Fibroblast of lung (primary cell): Measurements from ENCODE around the gene BPHL. TPM values are rescaled to one million over a fixed set of nuclear protein-coding genes. Genes with fewer than 3 reads are reported as not detected.
A peak's percentile ranks its signal among the peaks of the same experiment; 100 is the strongest.

Source experiments
- DNase-seq, 2 donors: peaks; one replicate each; pipeline versions ENCODE4 v3.0.0 to v3.0.0-alpha.2; 2010; ENCODE audit warnings: low read depth in 2 of 2
- H2AFZ ChIP-seq: 2 replicates; pipeline ENCODE4 v1.5.1; 2012; ENCODE audit warnings: low read length, control low read depth, inconsistent platforms
- H3K27ac ChIP-seq: 2 replicates; pipeline ENCODE4 v1.5.1; 2011; ENCODE audit warnings: low read length, control low read depth; ENCODE audit not compliant: insufficient read depth
- H3K27me3 ChIP-seq: 2 replicates; pipeline ENCODE4 v1.5.1; 2011; ENCODE audit warnings: mild to moderate bottlenecking, low read length; ENCODE audit not compliant: control insufficient read depth, insufficient read depth
- H3K36me3 ChIP-seq: 2 replicates; pipeline ENCODE4 v1.5.1; 2011; ENCODE audit warnings: low read length; ENCODE audit not compliant: control insufficient read depth, insufficient read depth
- H3K4me1 ChIP-seq: 2 replicates; pipeline ENCODE4 v1.5.1; 2011; ENCODE audit warnings: low read length; ENCODE audit not compliant: control insufficient read depth, insufficient read depth; ENCODE audit errors: extremely low read depth
- H3K4me2 ChIP-seq: 2 replicates; pipeline ENCODE4 v1.5.1; 2011; ENCODE audit warnings: low read length, control low read depth; ENCODE audit not compliant: insufficient read depth; ENCODE audit errors: extremely low read depth
- H3K4me3 ChIP-seq, 4 experiments: fragments of 200-600 bp in 1 of 4; sonication (generic) in 1 of 4; replicated peaks in 1 of 4; 2 replicates each; pipeline ENCODE4 v1.5.1; 2011 to 2016; ENCODE audit warnings: low read length in 4 of 4, low read depth in 3 of 4, mild to moderate bottlenecking in 3 of 4, control low read depth in 2 of 4, inconsistent platforms in 1 of 4, mixed read lengths in 1 of 4; ENCODE audit not compliant: insufficient read depth in 1 of 4; ENCODE audit errors: control extremely low read depth in 1 of 4
- H3K79me2 ChIP-seq: 2 replicates; pipeline ENCODE4 v1.5.1; 2012; ENCODE audit warnings: mild to moderate bottlenecking, low read length, inconsistent platforms; ENCODE audit not compliant: control insufficient read depth, insufficient read depth
- H3K9ac ChIP-seq: 2 replicates; pipeline ENCODE4 v1.5.1; 2011; ENCODE audit warnings: mild to moderate bottlenecking, low read length, control low read depth; ENCODE audit not compliant: insufficient read depth
- H3K9me3 ChIP-seq: 2 replicates; pipeline ENCODE4 v1.5.1; 2012; ENCODE audit warnings: low read depth, low read length; ENCODE audit not compliant: control insufficient read depth, insufficient read depth
- H4K20me1 ChIP-seq: 2 replicates; pipeline ENCODE4 v1.5.1; 2011; ENCODE audit warnings: low read length; ENCODE audit not compliant: control insufficient read depth, insufficient read depth; ENCODE audit errors: extremely low read depth
- CTCF ChIP-seq, 2 donors: IDR thresholded peaks in 1 of 2; conservative IDR thresholded peaks in 1 of 2; 1 replicate in 1 of 2; 2 replicates in 1 of 2; pipeline ENCODE4 v1.5.1; 2011 to 2012; ENCODE audit warnings: low read length in 2 of 2, control low read depth in 1 of 2, inconsistent platforms in 1 of 2, low read depth in 1 of 2, mild to moderate bottlenecking in 1 of 2
- EZH2 ChIP-seq: IDR thresholded peaks from 2 replicates; pipeline ENCODE4 v1.5.1; 2012; ENCODE audit warnings: low read length, control low read depth, mild to moderate bottlenecking; ENCODE audit errors: missing control alignments
- polyA plus RNA-seq, 2 donors: library from polyadenylated mRNA; depleted of rRNA in 1 of 2; stranded (reverse) in 1 of 2; unstranded in 1 of 2; fragments of >200 nt; gene quantifications; 2 replicates each; pipeline ENCODE4 v1.2.1, GENCODE V29; 2011 to 2012; ENCODE audit warnings: missing spikeins in 1 of 2
- total RNA-seq: library from RNA; depleted of rRNA; stranded (reverse); fragments of >200 nt; gene quantifications from 2 replicates; pipeline ENCODE4 v1.2.1, GENCODE V29; 2014

Gene BPHL
- total and polyA plus RNA-seq, 2 donors (not counting 1 experiment from before 2014, with no cell fraction given), result 16.6 to 20.6 TPM

DNA sequence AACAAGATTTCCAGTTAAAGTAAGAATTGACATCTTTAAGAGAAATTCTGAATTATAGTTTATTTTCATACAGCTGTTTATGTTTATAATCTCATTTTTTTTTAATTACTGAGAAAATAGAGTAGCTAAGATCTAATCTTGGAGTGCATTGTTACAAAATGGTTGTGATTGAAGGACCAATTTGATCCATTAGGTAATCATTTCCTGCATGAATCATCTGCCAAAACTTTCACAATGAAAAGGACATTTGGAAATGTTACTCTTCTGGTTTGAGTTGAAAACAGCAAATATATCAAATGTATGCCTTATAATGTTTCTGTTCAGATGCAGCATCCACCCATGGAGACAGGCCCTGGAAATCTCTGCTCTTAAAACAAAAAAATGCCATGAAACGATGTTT is 19.8 kb downstream of the BPHL start:
- Histone ChIP-seq H3K27ac (peak overlapping the region; percentile 59), H2AFZ (no peak overlapping the region), H3K79me2 (no peaks in the 10 kb centered on the region), H3K4me3 (no peak overlapping the region), H3K36me3 (no peaks in the 10 kb centered on the region), H3K9ac (no peak overlapping the region), H3K4me1 (peaks cover 14% of the 10 kb centered on the region), H4K20me1 (no peaks in the 10 kb centered on the region), H3K27me3 (no peaks in the 10 kb centered on the region), H3K4me2 (peak overlapping the region; percentile 49), H3K9me3 (no peaks in the 10 kb centered on the region)
- DNase-seq, result peak in 1 of 2 donors; percentile 42
- TF ChIP-seq CTCF (conservative IDR thresholded peaks at IDR 0.05 in 1 of 2, IDR thresholded peaks at IDR 0.05 in 1 of 2; ENCODE audit: low read depth in 1 of 2, low read length in 2 of 2) (no peak), EZH2 (no peak)

- Histone ChIP-seq H3K4me2 (peak overlapping the region; percentile 28), H2AFZ (peak overlapping the region; percentile 2)
Observed at GRCh38 chr6:3139090-3139903, 20.8 kb downstream of the BPHL start.

GRCh38 chr6:3140201-3140600 is 21.7 kb downstream of the BPHL start:
- Histone ChIP-seq H3K36me3 (no peaks in the 10 kb centered on the region), H2AFZ (no peak overlapping the region), H3K4me2 (no peak overlapping the region)

More at GRCh38 chr6:3139090-3139903, 20.8 kb downstream of the BPHL start:
- Histone ChIP-seq H3K27ac (peak overlapping the region; percentile 59), H4K20me1 (no peaks in the 10 kb centered on the region), H3K27me3 (no peaks in the 10 kb centered on the region), H3K4me1 (peaks cover 14% of the 10 kb centered on the region), H3K9ac (no peak overlapping the region), H3K36me3 (no peaks in the 10 kb centered on the region), H3K4me3 (no peak overlapping the region), H3K79me2 (no peaks in the 10 kb centered on the region), H3K9me3 (no peaks in the 10 kb centered on the region)
- TF ChIP-seq CTCF (conservative IDR thresholded peaks at IDR 0.05 in 1 of 2, IDR thresholded peaks at IDR 0.05 in 1 of 2; ENCODE audit: low read depth in 1 of 2, low read length in 2 of 2) (no peak), EZH2 (no peak)
- DNase-seq, result peak; percentile 68 to 80

More at GRCh38 chr6:3140201-3140600, 21.7 kb downstream of the BPHL start:
- TF ChIP-seq EZH2 (no peak), CTCF (conservative IDR thresholded peaks at IDR 0.05 in 1 of 2, IDR thresholded peaks at IDR 0.05 in 1 of 2; ENCODE audit: low read depth in 1 of 2, low read length in 2 of 2) (no peak)
- no peak overlapping the region for H3K27ac ChIP-seq
- H3K4me1 ChIP-seq, result peaks cover 14% of the 10 kb centered on the region
- no peaks in the 10 kb centered on the region for H3K9me3 ChIP-seq
- no peak for DNase-seq
- H3K79me2 ChIP-seq, result no peaks in the 10 kb centered on the region
- H3K27me3 ChIP-seq, result no peaks in the 10 kb centered on the region
- no peak overlapping the region for H3K4me3 ChIP-seq
- no peak overlapping the region for H3K9ac ChIP-seq
- no peaks in the 10 kb centered on the region for H4K20me1 ChIP-seq
